ENCODE results near the gene GPS2.
"Not testable (repeated sequence)": the region's sequence is repeated elsewhere in the genome, so short reads cannot be mapped to it uniquely, and the experiment has no call there.

Gene GPS2

DNA sequence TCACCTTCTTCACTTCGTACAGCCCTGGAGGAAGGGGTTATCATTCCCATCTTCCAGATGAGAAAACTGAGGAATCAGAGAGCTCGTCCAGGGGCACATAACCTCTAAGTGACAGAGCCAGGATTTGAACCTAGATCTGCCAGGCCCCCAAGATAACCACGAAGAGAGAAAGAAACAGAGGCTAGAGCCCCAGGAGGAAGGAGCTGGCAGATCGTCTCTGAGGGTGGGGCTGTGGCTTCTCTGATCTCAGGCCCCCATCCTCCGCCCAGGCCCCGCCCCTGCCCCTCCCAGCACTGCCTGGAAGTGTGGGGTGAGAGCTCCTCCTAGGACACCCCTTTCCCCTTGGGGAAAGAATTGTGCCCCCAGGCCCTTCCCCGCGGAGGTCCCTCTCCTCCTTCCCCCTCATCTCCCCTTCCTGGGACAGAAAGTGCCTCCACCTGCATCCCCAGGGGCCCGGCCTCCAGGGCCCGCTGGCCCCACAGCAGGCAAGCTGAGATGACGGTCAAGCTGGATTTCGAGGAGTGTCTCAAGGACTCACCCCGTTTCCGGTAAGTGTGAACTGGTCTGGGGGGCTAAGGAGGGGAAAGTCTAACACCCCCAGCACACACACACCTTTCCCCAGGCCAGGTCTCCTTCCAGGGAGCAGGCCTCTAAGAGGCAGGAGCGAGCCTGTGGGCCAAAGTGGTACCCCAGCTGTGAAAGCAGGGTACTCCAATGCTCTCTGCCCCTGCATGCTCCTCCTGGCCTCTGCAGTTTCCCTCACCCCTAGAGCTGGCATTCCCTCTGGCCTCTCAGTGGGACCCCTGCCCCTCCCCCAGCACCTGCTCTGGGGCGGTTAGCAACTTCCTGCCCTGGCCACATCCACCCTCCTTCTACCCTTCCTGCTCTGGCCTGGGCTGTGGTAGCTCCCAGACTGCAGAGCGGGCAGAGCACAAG, 21.3 kb upstream of the GPS2 start, which contains the start of gene ACAP1:
ACAP1 (plus strand) TSS at position 290 of the 936 bp plus-strand sequence; CDS start at position 496, 206 bp downstream.
- no peak for DNase-seq

GRCh38 chr17:7335765-7336164, 20.6 kb upstream of the GPS2 start:
- DNase-seq: not testable (repeated sequence)

DNA sequence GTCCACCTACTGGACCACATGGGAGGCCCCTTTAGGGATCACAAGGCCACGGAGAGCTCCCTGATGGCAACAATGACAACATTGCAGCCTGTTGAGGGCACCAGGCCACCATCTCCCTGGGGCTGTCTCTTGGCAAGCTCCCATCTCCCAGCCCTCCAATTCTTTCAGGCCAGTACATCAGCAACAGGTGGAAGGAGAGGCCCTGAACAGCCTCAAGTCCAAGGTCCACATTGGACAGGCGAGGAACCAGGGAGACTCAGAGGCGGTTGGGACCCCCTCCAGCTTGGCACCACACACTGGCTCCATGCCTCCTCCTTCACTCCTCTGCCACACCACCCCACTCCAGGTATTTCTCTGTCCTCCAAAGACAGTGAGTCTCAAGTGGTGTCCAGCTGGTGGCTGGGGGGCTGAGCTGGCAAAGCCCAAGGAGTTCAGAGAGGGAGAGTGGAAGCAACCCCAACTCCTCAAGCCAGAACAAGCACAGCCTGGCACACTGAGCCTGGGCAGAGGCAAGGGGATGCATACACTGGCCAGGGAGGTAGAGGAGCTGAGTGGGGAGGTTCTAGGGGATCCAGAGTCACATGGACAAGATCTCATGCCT, 19.9 kb upstream of the GPS2 start:
- no peak for DNase-seq

GRCh38 chr17:7332600-7333069, 17.5 kb upstream of the GPS2 start:
- DNase-seq: not testable (repeated sequence)

DNA sequence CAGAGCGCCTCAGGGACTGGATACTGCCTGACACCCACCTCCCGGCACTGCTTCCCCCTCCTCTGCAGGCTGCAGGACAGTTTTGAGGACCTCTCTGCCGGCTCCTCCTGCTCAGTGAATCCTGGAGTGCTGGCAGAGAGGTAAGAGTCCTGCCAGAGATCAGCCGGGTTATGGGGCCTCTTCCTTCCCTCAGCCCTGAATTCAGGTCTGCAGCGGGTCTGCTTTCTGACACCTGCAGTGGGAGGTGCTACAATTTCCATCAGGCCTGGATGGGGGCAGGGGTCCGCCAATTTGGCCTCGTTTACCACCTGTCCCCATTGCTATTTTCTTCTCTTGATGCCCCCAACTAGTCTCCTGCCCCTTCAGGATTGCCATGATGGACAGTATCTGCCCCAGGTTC, 17.0 kb upstream of the GPS2 start:
- no peak for DNase-seq

- no peak for DNase-seq
These were observed 15.5 kb upstream of the GPS2 start for GRCh38 chr17:7330638-7331015.

DNA sequence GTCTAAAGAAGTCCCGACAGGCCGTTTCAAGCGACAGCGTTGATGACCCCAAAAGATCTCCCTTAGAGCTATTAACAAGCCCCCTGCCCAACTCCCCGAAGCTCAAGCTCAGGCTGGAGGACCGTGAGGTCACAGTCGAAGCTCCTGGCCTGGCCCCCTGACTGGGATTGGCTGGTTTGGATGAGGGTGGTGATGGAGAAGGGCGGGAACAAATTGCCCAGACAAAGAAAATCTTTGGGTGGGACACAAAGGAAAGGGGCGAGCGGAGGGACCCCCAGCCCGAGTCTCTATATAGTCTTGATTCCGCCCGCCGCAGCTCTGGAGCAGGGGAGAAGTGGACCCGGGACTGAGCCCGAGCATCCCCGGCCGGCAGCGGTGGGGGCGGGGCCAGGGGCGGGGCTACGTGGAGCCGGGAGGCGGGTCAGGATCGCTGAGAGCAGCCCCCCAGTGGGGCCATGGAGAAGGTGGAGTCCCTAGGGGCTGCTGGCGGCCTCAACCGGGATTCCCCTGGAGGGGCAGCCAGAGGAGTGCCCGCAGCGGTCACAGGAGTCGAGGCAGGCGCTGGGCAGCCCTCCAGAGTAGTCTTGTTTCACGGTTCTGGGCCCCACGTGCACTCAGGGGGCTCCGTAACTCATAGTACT, 15.0 kb upstream of the GPS2 start:
- peak; percentile 36 to 70 for DNase-seq

- peak; percentile 93 to 97 for DNase-seq
These were observed 14.3 kb upstream of the GPS2 start for GRCh38 chr17:7329374-7329996.

DNA sequence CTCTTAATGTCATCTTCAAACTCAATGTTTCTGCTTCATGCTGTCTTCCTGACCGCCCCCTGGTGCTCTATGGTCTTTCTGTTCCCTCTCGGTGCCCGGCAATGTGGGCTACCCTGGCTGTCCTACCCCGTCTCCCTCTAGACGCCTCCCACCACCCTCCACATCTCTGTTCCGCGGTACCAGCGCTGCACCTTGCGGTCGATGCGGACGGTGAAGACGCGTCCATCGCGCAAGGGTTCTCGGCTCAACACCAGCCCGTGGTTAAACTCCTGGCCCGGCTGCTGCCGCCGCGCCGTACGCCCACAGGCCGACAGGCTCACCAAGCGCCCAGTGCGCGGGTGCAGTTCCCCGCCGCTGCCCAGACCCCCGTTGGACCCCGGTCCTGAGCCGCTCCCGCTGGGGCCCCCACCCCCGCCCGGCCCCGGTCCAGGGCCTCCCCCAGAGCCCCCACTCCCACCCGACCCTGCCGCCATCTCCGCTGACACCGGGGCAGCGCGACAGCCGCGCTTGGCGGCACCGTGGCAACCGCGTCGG, 13.7 kb upstream of the GPS2 start, which contains the start of gene NEURL4:
NEURL4 (minus strand) TSS at position 496 of the 534 bp plus-strand sequence; CDS start at position 473, 23 bp downstream.
- DNase-seq: peak in 1 of 2 experiments; percentile 38

GRCh38 chr17:7328009-7328408, 12.8 kb upstream of the GPS2 start:
- no peak for DNase-seq

DNA sequence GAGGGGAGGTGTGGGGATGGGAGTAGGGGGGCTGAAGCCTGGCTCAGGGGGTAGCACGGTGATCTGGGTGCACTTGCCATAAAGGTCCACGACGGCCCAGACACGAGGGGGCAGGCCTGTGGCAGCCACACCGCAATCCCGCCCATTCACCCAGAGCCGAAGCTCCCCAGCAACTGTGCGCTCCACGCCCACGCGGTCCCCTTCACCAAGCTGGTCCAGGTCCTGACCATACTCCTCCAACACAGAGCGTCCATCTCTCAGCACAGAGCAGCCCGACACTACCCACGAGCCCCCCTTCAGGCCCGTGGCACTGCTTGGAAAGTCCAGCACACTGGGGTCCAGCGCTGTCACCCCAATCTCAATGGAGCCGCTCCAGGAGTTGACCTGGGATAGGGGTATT, 12.3 kb upstream of the GPS2 start:
- no peak for DNase-seq

- DNase-seq: no peak
These were observed 11.9 kb upstream of the GPS2 start for GRCh38 chr17:7327056-7327455.

GRCh38 chr17:7326186-7326585, 11.0 kb upstream of the GPS2 start:
- DNase-seq: no peak

GRCh38 chr17:7325031-7325528, 9.9 kb upstream of the GPS2 start:
- DNase-seq: no peak

DNA sequence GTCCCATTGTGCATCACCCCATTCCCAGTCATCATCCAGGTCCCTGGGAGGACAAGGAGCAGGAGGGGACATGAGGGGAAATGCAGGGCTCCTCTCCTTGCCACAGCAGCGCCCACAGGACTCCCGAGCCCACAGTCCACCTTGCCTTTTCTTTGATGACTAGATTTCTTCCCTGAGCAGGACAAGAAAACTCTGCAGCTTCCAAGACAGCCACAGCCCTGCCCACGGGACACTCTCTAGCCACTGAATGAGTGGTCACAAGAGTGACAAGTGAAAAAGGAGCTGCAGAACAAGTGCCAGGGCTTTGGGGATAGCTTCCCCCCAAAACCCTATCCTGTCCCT, 9.2 kb upstream of the GPS2 start:
- DNase-seq: no peak

DNA sequence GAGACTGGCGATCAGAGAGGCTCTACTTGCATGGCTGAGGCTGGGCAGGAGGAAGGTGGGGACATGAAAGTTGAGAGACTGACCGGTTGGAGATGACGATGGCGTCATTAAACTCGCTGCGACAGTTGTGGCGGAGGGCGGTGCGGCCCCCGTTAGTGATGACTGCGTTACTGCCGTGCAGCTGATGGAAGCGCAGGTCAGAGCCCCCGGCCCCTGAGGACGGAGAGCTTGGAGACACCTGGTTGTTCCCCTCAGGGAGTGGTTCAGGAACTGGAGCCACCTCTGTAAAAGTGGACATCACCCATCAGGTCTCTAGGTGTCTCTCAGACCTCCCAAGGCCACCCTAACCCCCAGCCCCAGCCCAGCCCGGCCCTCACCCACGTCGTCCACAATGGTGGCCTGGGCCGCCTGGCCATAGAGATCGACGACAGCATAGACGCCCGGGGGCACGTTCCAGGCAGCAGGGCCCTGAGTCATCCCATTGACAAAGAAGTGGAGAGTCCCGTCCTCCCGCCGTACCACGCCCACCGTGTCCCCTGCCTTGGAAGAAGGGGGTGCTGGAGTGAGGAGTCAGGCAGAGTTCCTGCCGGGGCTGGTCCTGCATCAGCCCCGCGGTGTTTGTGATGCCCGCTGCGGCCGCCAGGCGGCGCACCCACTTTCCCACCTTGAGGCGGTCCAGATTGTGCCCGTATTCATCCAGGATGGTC, 8.7 kb upstream of the GPS2 start:
- DNase-seq: no peak

DNA sequence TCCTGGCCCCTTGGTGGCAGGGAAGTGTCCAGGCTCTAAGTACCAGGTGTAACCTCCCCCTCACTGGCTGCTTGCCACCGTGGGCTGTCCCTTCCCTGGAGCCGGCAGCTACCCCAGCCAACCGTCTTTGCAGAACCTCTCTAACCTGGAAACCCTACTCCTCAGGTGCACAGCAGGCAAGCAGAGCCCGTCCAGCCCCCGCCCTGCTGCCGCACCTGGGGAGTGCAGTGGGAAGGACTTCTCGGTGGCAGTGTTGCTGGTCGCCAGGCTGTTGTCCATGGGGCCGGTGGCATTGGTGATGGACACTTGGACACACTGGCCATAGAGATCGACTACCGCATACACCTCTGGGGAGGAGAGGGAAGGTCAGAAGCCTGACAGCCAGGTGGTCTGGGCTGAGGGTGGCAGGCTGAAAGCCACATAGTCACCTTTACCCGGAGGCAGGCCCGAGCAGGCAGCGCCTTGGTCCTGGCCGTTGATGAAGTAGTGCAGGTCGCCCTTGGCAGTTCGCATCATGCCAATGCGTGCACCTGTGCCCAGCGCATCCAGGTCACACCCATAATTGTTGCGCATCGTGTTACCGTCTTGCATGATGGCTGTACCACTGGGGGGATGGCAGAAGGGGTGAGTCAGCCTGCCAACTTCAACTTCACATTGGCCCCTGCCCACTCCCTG, 7.5 kb upstream of the GPS2 start:
- no peak for DNase-seq

DNA sequence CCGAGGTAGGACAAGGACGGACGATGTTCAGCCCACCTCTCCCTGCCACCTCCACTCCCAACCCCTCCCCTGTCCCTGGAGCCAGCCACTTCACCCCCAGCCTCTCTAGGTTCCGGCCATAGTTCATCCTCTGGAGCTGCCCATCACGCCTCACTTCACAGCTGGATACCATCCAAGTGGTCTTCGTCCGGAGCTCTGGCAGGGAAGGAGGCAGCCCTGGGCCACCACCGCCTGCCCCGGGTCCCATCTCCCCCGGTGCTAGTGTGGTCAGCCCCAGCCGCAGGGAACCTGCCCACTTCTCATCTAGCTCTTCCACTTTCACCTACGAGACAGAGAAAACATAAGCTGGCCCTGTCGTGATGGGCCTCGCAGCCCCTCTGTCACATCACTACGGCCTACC, 6.3 kb upstream of the GPS2 start:
- no peak for DNase-seq

DNA sequence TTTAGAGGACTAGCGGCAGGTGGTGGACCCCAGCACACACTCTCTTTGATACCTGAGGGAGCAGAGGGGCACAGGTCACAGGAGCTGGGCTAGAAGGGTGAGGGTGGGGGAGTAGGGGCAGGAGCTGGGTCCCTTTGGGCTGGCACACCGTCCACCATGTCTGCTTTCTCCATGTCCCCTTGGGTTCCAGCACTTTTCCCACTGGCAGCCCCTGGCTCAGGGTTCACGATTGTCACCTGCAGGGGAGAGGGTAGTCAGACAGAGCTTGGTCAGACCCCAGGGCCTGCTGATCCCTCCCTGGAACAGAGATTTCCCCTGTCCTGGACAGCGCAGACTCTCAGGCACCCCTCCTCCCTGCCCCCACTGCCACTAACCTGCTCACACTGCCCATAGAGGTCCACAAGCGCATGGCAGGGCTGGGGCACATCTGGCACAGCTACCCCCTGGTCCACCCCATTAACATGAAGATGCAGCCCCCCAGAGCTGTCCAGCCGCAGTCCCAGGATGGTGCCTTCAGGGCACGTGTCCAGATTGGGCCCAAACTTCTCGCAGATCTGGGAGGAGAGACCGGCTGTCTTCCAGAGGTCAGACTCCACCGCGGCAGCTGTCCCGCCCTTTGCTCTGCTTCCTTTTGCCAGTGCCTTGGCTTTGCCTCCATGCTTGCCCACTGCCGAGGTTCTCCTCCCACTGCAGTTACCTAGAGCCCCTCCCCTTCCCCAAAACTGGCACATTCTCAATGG, 3.1 kb upstream of the GPS2 start:
- no peak for DNase-seq

- DNase-seq: no peak
These were observed 2.1 kb upstream of the GPS2 start for GRCh38 chr17:7317161-7317803.

Data from NCI-H2081 (cell line).